ENCODE measurements around the gene OR4D5.

The OR4D5 gene

DNA sequence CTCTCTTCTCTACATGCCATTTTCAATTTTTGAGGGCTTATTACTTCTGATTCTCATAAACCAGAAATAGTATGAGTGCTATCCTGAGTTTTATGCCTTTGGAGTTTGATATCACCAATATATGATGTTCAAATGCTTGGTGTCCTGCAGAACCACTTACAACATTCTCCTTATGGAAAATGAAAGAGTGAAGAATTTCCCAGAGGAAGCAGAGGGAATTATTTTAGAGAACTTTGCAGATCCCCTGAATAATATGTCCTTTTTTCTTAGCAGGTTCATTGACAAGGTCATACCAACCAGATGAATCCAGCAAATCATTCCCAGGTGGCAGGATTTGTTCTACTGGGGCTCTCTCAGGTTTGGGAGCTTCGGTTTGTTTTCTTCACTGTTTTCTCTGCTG lies at the start of gene OR4D5:
TSS of gene OR4D5 (plus strand) at position 301 of the 400 bp plus-strand sequence. CDS start at position 301, 0 bp downstream.
- DNase-seq (ENCODE audit: low spot score), result no peak

DNA sequence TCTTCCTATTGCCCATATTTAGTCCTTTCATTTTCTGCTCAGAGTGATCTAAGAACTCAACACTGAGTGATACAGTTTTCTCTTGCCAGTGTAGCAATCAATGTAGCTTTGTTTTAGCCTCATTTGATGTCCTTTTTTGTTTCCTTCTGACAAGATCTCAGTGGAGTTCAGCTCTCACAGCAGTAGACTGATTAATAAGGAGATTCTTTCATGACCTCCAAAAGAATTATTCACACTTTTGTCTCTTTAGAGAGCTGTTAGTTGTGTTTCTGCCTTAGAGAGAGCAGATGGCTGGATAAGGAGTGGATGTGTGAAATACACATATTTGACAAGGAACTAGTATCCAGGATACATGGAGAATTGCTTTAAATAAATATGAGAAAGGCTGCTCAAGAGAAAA lies 47.4 kb upstream of the OR4D5 start:
- no peak for DNase-seq (ENCODE audit: low spot score)

DNA sequence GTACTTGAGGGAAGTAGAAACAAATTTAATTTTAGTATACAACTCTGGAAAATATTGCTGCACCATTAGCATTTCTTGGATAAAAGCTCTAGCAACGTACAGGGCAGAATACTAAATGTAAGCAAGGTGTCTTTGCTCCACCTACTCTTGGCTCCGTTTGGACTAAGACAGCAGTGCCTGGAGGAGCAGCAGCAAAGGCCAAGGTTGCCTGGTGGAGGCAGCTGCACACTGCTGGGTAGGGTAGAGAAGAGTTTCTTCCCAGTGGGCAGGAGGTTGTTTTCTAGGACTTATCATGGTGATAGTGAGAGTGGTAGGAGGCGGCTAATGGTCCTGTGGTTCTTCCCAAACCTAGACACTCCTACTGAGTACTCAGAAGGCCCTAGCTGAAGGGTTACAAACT lies 39.6 kb upstream of the OR4D5 start:
- no peak for DNase-seq (ENCODE audit: low spot score)

DNA sequence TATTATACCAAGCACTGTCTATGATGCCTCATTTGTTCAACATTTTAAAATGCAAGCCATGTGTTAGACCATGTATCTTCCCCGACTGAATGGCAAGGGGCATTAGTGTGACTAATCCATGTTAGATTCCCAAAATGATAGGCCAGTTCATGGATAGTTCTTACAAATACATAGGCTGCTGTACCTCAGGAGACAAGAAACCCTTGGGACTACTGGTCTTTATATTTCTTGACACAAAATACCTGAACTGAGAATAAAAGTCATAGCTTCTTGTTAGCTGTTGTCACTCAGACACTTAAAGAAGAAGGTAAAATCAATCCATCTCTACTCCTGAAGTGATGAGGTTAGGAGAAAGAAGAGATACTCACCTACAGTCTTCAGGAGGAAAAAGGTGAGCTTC lies 37.5 kb upstream of the OR4D5 start, which contains the start of gene OR8D4:
TSS of gene OR8D4 (plus strand) at position 301 of the 400 bp plus-strand sequence. CDS start 4,265 bp downstream, outside the sequence.
- DNase-seq (ENCODE audit: low spot score), result no peak

DNA sequence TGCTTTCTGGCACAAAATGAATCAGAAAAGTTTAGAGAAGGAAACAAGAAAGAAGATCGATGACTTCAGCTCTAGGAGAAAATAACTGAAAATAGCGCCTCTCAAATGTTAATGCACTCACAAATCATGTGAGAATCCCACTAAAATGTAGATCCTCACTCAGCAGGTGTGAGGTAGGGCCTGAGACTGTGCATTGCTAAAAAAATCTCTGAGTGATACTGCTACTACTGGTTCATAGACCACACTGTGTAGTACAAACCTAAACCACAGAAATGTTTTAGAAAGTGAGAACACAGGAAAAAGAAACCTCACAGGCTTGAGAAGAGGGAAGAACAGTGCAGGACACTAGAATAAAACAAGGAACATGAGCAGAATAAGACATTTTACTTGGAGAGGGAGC lies 35.5 kb upstream of the OR4D5 start:
- DNase-seq (ENCODE audit: low spot score), result no peak

DNA sequence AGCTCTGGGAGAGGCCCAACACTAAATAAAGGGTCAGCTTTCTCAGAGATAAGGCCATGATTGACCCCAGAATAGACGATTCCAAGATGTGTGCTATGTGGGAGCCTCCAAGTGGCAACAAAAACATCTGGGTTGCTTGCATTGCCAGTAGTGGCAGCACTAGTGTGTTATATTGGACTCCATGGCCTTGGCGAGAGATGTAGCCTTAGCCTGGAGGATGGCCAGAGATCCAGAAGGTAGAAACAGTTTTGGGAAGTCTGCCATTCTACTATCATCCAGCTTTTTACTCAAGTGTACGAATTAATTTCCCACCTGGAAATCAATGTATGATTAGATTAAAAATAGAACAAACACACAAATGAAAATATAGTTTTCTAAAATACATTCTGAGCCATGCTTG lies 34.5 kb upstream of the OR4D5 start:
- no peak for DNase-seq (ENCODE audit: low spot score)

DNA sequence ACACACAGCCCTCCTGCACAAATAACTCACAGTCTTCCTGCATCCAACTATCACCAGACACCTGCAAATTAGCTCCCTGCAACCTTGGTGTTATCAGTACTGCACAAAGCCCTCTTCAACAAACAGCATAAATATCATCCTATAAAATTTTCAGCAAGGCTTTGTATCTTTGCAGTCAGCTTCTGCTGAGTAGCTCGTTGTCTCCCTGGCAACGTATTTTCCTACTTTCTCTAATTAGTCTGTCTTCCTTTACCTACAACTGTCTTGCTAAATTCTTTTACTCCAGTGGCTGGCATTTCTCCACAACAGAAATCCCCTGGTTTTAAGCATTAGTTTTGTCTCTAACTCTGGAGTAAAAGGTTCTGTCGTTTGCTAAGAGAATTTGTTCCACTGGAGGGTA lies 33.6 kb upstream of the OR4D5 start:
- no peak for DNase-seq (ENCODE audit: low spot score)

DNA sequence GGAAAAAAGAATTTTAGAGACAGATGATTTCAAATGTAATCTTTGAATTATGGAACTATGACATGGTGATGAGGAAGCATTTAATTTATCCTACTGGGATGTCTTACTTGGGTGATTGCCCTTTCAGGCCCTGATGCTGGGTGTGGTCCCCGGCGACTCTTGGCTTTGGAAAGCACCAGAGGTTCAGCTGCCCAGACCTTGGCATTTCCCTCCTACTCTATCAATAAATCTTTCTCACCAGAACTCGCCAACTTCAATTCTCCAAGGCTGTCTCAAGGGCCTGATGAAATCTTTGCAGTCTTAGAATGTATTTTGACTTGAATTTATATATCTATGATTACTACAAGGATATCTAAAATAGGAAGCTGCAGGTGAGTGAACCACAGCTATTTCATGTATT lies 18.5 kb upstream of the OR4D5 start:
- no peak for DNase-seq (ENCODE audit: low spot score)

DNA sequence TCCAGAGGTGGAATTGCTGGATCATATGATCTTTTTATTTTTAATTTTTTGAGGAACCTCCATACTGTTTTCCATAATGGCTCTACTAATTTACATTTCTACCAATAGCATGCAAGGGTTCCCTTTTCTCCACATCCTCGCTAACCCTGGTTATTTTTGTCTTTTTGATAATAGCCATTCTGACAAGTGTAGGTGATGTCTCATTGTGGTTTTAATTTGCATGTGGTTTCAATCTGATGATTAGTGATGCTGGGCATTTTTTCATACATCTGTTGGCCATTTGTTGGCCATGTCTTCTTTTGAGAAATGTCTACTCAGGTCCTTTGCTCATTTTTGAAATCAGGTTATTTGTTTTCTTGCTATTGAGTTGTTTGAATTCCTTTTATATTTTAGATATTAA lies 15.4 kb upstream of the OR4D5 start:
- no peak for DNase-seq (ENCODE audit: low spot score)

DNA sequence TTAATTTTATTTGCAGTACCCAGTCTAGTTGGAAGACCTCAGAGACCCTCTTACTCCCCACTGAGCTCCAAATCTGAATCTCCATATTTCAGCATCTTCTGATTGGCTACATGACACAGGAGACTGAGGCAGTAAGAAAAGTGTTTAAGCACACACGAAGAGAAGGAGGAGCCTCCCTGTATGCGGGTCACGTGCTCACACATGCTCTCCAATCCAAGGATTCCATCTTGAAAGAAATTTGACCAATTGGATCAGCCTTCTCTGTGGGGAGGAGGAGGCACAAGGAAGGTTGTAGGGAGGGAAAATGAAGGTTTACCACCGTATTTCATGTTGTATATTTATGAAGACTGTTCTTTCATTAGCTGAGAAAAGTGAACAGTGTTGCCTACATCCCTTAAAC lies 3.0 kb downstream of the OR4D5 start:
- no peak for DNase-seq (ENCODE audit: low spot score)

DNA sequence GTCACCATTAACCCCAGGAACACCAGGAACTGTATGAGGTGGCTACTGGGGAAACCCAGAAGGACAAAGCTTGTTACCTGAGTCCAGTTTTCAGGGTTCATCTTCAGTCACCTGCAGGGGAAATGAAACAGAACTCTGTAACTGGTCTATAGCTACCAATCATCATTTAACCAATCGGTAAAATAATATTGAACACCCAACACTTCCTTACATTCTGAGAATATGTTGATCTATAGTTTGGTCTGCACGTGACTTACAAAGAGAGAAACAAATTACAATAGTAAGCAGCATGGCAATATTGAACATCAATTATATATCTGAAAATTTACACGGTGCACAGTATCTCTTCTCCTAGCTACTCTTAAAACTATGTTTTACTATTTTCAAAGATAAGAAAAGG lies 4.3 kb downstream of the OR4D5 start, which contains the start of gene OR6T1:
TSS of gene OR6T1 (minus strand) at position 101 of the 400 bp plus-strand sequence. CDS start at position 101, 0 bp downstream.
- no peak for DNase-seq (ENCODE audit: low spot score)

DNA sequence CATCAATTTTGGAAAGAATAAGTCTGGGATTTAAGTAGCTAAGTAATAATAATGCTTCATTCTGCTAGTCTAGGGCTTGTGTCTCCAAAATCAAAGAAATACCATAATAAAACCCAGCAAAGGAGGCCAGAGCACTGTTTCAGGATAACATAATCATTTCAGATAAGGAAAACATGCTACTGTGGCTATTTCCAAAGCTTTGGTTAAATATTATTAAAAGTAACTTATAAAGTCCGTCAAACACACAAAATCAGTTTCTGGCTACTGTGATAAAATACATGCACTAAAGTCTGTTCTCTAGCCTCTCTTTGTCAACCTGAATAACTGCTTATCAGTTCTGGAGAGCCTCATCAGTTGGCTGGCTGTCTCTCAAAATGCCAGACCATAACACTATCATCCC lies 5.7 kb downstream of the OR4D5 start:
- DNase-seq (ENCODE audit: low spot score), result no peak

DNA sequence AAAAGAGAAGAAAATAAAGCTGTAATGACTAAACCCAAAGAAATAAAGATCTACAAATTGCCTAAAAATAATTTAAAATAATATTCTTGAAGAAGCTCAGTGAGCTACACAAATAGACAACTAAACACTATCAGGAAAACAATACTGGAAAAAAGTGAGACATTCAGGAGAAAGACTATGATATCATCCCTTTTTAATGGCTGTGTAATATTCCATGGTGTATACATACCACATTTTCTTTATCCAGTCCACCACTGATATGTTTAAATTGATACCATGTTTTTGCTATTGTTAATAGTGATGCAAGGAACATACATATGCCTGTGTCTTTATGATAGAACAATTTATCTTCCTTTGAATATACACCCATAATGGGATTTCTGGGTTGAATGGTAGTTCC lies 17.3 kb downstream of the OR4D5 start:
- DNase-seq (ENCODE audit: low spot score), result no peak

DNA sequence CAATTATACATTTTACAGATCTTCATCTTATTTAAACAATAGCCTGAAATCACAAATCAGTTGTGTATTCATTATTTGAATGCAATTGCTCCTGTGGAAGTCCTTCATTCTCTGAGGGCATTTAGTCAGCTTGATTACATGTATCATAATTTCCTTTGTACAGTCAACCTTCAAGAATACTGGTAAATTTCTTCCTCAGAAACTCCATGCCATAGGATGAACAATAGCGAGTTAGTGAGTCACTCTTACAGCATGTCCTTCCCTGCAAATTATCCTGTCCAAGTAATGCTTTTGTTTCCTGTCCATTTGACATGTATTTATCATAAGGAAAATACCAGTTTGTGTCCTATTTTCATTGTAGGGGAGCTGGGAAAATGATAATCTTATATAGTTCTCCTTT lies 34.4 kb downstream of the OR4D5 start:
- DNase-seq (ENCODE audit: low spot score), result no peak

DNA sequence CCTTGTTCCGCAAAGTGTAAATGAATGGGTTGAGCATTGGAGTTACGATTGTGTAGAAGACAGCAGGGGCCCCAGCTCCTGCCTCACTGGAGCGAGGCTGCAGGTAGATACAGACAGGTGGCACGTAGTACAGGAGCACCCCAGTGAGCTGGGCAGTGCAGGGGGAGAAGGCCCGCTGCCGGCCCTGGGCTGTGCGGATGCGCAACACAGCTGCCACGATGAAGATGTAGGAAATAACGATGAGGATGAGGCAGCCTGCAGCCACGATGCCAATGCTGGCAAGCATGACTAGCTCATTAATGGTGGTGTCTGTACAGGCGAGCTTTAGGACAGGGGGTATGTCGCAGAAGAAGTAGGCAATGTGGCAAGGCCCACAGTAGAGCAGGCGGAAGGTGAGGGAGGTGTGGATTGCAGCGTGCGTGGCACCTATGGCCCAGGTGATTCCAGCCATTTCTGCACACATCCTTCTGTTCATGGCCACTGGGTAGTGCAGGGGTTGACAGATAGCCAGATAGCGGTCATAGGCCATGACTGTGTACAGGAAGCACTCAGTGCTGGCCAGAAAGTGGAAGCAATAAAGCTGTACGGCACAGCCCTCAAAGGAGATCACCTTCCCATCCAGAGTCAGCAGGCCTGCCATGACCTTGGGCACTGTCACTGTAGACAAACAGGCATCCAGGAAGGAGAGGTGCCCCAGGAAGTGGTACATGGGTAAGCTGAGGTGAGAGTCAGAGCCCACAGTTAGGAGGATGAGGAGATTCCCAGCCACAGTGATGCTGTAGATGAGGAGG lies 37.5 kb downstream of the OR4D5 start:
- DNase-seq (ENCODE audit: low spot score), result no peak

DNA sequence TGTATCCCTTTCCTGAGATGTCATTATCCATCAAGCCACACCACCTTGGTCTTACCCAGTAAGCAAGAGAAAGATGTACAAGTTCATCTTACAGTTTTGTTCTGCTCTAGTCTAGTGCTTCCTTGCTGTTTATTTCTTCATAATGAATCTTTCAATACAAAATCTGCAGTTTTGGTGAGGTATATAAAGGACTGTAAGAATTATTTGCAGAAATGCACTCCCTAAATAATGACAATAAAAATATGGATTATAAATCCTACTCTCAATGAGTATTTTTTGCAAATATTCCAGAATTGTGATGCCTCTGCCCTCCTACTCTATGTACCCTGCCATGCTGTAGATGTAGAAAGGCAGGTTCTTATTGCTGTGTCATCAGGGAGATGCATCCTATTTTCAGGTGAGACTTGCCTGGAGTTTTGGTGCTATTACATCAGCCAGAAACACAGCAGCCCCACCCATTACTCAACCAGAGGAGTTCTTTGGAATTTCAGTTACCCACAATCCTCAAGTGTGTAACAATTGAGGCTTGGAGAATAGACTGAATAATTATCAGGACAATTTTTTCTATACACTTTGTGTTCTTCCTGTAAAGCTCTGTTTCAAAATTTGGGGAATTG lies 38.4 kb downstream of the OR4D5 start, which contains the start of gene OR10S1:
TSS of gene OR10S1 (minus strand) at position 51 of the 617 bp plus-strand sequence. CDS start 117 bp downstream, outside the sequence.
- no peak for DNase-seq (ENCODE audit: low spot score)

DNA sequence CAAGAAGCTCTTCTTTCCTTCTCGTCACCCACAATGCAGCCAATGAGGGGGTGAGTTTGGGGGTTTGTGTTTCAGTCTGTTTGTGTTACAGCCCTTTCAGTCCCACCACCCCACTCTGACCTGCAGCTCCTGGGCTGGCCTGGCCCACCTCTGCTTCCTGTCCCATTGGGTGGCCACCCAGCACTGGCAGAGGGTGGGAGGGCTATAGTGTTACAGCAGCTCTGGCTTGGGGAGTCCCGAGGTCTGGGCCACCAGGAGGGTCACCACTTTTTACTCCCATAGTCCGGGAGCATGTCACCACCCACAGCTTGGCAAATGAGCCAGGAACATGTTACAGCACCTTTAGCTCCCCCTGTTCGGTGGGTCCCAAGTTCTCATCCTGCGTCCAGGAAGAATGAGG lies 39.9 kb downstream of the OR4D5 start:
- no peak for DNase-seq (ENCODE audit: low spot score)

Measured in COLO829 (cell line).